ENCODE measurements around the gene GIPC2. TPM values are rescaled to one million over a fixed set of nuclear protein-coding genes. Genes with fewer than 3 reads are reported as not detected.

Gene GIPC2
- polyA plus RNA-seq, 1 experiment: 0.04 TPM

GRCh38 chr1:78053498-78053897, 7.7 kb downstream of the GIPC2 start:
- no peak overlapping the region for H3K4me3 ChIP-seq (ENCODE audit: low read depth, low read length)
- no peaks in the 10 kb centered on the region for H3K36me3 ChIP-seq (ENCODE audit: control insufficient read depth, insufficient read depth, low read length)
- no peak for DNase-seq (ENCODE audit: low read depth)
- no peak for TF ChIP-seq CTCF (IDR thresholded peaks at IDR 0.05; ENCODE audit: insufficient read depth, low read depth, low read length)
- ChIA-PET POLR2A (no interaction called here), CTCF (no interaction called here)
- no peaks in the 10 kb centered on the region for H3K27me3 ChIP-seq (ENCODE audit: control insufficient read depth, insufficient read depth, low read length)

- ChIA-PET POLR2A (no interaction called here), CTCF (no interaction called here)
- Histone ChIP-seq H3K36me3 (ENCODE audit: control insufficient read depth, insufficient read depth, low read length) (no peaks in the 10 kb centered on the region), H3K4me3 (ENCODE audit: low read depth, low read length) (no peak overlapping the region), H3K27me3 (ENCODE audit: control insufficient read depth, insufficient read depth, low read length) (no peaks in the 10 kb centered on the region)
- no peak for DNase-seq (ENCODE audit: low read depth)
- no peak for TF ChIP-seq CTCF (IDR thresholded peaks at IDR 0.05; ENCODE audit: insufficient read depth, low read depth, low read length)
These were observed 8.8 kb downstream of the GIPC2 start for GRCh38 chr1:78054559-78054958.

- ChIA-PET POLR2A (interaction anchor here (0.5 kb wide), 1 partner anchor 515 kb away, joined by 10 read pairs; no protein-coding TSS in a partner anchor), CTCF (no interaction called here)
- Histone ChIP-seq H3K4me3 (ENCODE audit: low read depth, low read length) (no peak overlapping the region), H3K27me3 (ENCODE audit: control insufficient read depth, insufficient read depth, low read length) (no peaks in the 10 kb centered on the region), H3K36me3 (ENCODE audit: control insufficient read depth, insufficient read depth, low read length) (no peaks in the 10 kb centered on the region)
- TF ChIP-seq CTCF (IDR thresholded peaks at IDR 0.05; ENCODE audit: insufficient read depth, low read depth, low read length): no peak
- no peak for DNase-seq (ENCODE audit: low read depth)
These were observed 9.2 kb downstream of the GIPC2 start for GRCh38 chr1:78054972-78055371.

- Histone ChIP-seq H3K27me3 (ENCODE audit: control insufficient read depth, insufficient read depth, low read length) (no peaks in the 10 kb centered on the region), H3K4me3 (ENCODE audit: low read depth, low read length) (no peak overlapping the region), H3K36me3 (ENCODE audit: control insufficient read depth, insufficient read depth, low read length) (no peaks in the 10 kb centered on the region)
- CTCF ChIA-PET: no interaction called here
- no peak for TF ChIP-seq CTCF (IDR thresholded peaks at IDR 0.05; ENCODE audit: insufficient read depth, low read depth, low read length)
- POLR2A ChIA-PET: no interaction called here
- DNase-seq (ENCODE audit: low read depth): no peak
These were observed 9.9 kb downstream of the GIPC2 start for GRCh38 chr1:78055565-78056132.

GRCh38 chr1:78058670-78059069, 12.9 kb downstream of the GIPC2 start:
- Histone ChIP-seq H3K36me3 (ENCODE audit: control insufficient read depth, insufficient read depth, low read length) (no peaks in the 10 kb centered on the region), H3K4me3 (ENCODE audit: low read depth, low read length) (no peak overlapping the region), H3K27me3 (ENCODE audit: control insufficient read depth, insufficient read depth, low read length) (no peaks in the 10 kb centered on the region)
- ChIA-PET CTCF (interaction anchor here (1.2 kb wide), 1 partner anchor 11 kb away, joined by 6 read pairs; no protein-coding TSS in a partner anchor), POLR2A (no interaction called here)
- TF ChIP-seq CTCF (IDR thresholded peaks at IDR 0.05; ENCODE audit: insufficient read depth, low read depth, low read length): no peak
- DNase-seq (ENCODE audit: low read depth): no peak
